Neutrophil (primary cell): Measurements from ENCODE around the gene NAP1L1.

Experiments
- H3K27ac ChIP-seq: fragments of 200-600 bp; sonication (generic); 2 replicates; pipeline ENCODE4 v1.5.1; 2016; ENCODE audit warnings: mild to moderate bottlenecking, moderate library complexity
- H3K27me3 ChIP-seq: fragments of 200-600 bp; sonication (generic); 2 replicates; pipeline ENCODE4 v1.6.0; 2016; ENCODE audit warnings: mild to moderate bottlenecking
- H3K36me3 ChIP-seq: fragments of 200-600 bp; sonication (generic); 2 replicates; pipeline ENCODE4 v1.5.1; 2017
- H3K4me1 ChIP-seq, 2 experiments: fragments of 200-600 bp in 1 of 2; sonication (generic) in 1 of 2; 1 replicate in 1 of 2; 2 replicates in 1 of 2; pipeline versions ENCODE4 v1.5.1 to v1.6.1; 2013 to 2016; ENCODE audit warnings: low read depth in 1 of 2, low read length in 1 of 2, mild to moderate bottlenecking in 1 of 2, moderate library complexity in 1 of 2; ENCODE audit not compliant: control insufficient read depth in 1 of 2, insufficient read depth in 1 of 2
- H3K4me3 ChIP-seq, 2 experiments: fragments of 200-600 bp in 1 of 2; sonication (generic) in 1 of 2; 1 replicate in 1 of 2; 2 replicates in 1 of 2; pipeline ENCODE4 v1.5.1; 2013 to 2016; ENCODE audit warnings: low read depth in 1 of 2, low read length in 1 of 2, mild to moderate bottlenecking in 1 of 2, moderate library complexity in 1 of 2
- H3K9me3 ChIP-seq: fragments of 200-600 bp; sonication (generic); 2 replicates; pipeline ENCODE4 v1.5.1; 2016
- TF ChIP-seq, protein P1 (sequence below): fragments of 200-600 bp; sonication (generic); IDR thresholded peaks from 2 replicates; pipeline ENCODE4 v1.5.1; 2016; ENCODE audit warnings: antibody characterized with exemption

NAP1L1 gene

DNA sequence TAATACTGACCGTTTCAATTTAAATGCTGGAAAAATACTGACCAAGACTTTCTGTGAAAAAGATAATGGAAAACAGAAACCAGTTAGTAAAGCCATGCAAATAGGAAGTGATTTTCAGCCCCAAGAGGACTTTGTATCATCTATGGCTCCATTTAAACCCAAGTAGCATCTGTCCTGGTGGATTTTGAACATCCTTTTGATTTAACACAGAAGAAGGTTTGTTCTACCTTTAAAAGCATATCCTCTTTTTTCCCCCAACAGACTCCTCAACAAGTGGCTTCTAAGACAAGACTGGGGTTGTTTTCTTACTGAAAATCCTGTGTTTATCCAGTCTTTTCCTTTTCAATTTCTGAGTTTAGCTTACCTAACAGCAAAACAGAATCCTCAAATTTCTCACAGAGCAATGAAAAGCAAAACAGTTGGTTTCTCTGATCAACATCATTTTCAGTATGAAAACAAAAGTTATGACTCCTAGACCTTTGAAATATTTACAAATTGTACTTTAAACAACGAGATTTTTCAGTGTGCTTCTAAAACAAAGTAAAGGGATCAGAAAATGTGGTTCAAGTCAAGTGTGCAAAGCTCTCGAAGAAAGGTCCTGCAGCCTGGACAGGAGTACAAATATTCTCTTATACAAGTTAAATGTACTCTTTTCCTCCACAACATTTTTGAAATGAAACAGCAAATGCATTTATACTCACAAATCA, 55.8 kb downstream of the NAP1L1 start:
- H3K36me3 ChIP-seq = no peaks in the 10 kb centered on the region
- peaks cover 46% of the 10 kb centered on the region for H3K27me3 ChIP-seq
- TF ChIP-seq, protein P1, sequence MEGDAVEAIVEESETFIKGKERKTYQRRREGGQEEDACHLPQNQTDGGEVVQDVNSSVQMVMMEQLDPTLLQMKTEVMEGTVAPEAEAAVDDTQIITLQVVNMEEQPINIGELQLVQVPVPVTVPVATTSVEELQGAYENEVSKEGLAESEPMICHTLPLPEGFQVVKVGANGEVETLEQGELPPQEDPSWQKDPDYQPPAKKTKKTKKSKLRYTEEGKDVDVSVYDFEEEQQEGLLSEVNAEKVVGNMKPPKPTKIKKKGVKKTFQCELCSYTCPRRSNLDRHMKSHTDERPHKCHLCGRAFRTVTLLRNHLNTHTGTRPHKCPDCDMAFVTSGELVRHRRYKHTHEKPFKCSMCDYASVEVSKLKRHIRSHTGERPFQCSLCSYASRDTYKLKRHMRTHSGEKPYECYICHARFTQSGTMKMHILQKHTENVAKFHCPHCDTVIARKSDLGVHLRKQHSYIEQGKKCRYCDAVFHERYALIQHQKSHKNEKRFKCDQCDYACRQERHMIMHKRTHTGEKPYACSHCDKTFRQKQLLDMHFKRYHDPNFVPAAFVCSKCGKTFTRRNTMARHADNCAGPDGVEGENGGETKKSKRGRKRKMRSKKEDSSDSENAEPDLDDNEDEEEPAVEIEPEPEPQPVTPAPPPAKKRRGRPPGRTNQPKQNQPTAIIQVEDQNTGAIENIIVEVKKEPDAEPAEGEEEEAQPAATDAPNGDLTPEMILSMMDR = no peak
- H3K4me3 ChIP-seq = no peak overlapping the region
- H3K27ac ChIP-seq = no peak overlapping the region
- H3K4me1 ChIP-seq = peaks cover 40 to 50% of the 10 kb centered on the region in 2 experiments
- no peaks in the 10 kb centered on the region for H3K9me3 ChIP-seq

DNA sequence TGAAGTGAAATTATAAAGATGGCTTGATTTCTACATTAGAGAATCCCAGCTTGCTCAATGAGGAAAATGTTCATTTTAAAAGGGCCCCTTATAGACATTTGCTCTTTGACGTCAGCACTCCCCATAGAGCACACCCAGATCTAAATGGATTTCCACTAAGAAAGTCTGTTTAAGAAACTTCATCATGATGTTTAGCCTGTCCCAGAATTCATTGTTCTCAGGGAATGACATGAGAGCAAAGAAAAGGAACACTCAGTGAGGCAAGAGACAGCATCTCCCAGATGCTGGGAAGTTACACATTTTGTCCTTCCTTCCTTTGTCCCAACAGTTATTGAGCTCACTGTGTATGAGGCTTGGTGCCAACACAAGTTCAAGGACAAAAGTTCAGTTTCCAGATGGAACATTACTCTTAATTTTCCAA, 57.8 kb downstream of the NAP1L1 start:
- no peak overlapping the region for H3K27ac ChIP-seq
- H3K9me3 ChIP-seq = no peaks in the 10 kb centered on the region
- TF ChIP-seq, protein P1 = no peak
- H3K4me3 ChIP-seq = no peak overlapping the region
- no peaks in the 10 kb centered on the region for H3K36me3 ChIP-seq
- H3K27me3 ChIP-seq = peaks cover 25% of the 10 kb centered on the region
- peaks cover 29 to 40% of the 10 kb centered on the region in 2 experiments for H3K4me1 ChIP-seq

- no peaks in the 10 kb centered on the region for H3K36me3 ChIP-seq
- TF ChIP-seq, protein P1 = no peak
- H3K4me3 ChIP-seq = no peak overlapping the region
- peaks cover 34 to 46% of the 10 kb centered on the region in 2 experiments for H3K4me1 ChIP-seq
- H3K9me3 ChIP-seq = no peaks in the 10 kb centered on the region
- peaks cover 25% of the 10 kb centered on the region for H3K27me3 ChIP-seq
- no peak overlapping the region for H3K27ac ChIP-seq
Observed at GRCh38 chr12:76025601-76026575, 58.6 kb downstream of the NAP1L1 start.

DNA sequence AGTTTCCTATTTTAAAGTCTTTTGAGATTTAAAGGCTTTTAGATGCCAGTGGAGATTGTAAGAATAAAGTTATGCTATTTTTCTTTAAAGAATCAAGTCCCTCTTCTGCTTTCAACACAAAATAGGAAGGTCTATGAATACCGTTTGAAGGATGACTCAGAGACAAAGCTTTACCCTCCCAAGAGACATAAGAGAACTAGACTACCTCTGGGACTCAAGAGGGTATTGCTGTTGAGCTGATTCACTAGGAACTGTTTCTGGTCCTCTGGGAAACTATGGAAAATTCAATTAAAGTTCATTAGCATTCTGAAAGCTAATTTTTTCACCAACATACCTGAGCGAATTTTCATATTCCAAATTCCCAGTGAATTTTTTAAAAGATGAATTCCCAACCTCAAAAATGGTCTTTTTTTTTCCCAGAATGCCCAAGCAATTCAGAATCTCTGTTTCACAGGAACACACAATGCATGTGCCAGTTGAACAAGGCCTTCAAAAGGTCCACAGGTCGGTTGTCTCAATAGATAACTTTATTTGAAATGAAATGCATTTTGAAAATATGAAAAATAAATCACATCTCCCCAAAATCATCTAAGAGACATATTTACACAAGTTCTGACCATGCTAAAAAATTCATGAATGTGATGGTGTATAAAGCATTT, 59.4 kb downstream of the NAP1L1 start:
- Histone ChIP-seq H3K36me3 (no peaks in the 10 kb centered on the region), H3K4me1 (peaks cover 34 to 46% of the 10 kb centered on the region in 2 experiments), H3K27ac (no peak overlapping the region), H3K9me3 (no peaks in the 10 kb centered on the region), H3K4me3 (no peak overlapping the region), H3K27me3 (peaks cover 20% of the 10 kb centered on the region)
- TF ChIP-seq, protein P1 = no peak

GRCh38 chr12:76024102-76024781, 60.2 kb downstream of the NAP1L1 start:
- H3K9me3 ChIP-seq = no peaks in the 10 kb centered on the region
- H3K27ac ChIP-seq = no peak overlapping the region
- H3K4me1 ChIP-seq = peaks cover 35 to 46% of the 10 kb centered on the region in 2 experiments
- no peak overlapping the region for H3K4me3 ChIP-seq
- no peaks in the 10 kb centered on the region for H3K36me3 ChIP-seq
- TF ChIP-seq, protein P1 = no peak
- peaks cover 11% of the 10 kb centered on the region for H3K27me3 ChIP-seq
